WI38 (cell line): ENCODE results near the gene RER1.

Experiments used
- H3K4me3 ChIP-seq: 2 replicates; pipeline ENCODE4 v1.5.1; 2011; ENCODE audit warnings: low read depth, mild to moderate bottlenecking, control low read depth, low read length
- TF ChIP-seq, protein P1 (sequence below): IDR thresholded peaks from 2 replicates; pipeline ENCODE4 v1.5.1; 2012; ENCODE audit warnings: low read depth, mild to moderate bottlenecking, control low read depth, low read length

Gene RER1

DNA sequence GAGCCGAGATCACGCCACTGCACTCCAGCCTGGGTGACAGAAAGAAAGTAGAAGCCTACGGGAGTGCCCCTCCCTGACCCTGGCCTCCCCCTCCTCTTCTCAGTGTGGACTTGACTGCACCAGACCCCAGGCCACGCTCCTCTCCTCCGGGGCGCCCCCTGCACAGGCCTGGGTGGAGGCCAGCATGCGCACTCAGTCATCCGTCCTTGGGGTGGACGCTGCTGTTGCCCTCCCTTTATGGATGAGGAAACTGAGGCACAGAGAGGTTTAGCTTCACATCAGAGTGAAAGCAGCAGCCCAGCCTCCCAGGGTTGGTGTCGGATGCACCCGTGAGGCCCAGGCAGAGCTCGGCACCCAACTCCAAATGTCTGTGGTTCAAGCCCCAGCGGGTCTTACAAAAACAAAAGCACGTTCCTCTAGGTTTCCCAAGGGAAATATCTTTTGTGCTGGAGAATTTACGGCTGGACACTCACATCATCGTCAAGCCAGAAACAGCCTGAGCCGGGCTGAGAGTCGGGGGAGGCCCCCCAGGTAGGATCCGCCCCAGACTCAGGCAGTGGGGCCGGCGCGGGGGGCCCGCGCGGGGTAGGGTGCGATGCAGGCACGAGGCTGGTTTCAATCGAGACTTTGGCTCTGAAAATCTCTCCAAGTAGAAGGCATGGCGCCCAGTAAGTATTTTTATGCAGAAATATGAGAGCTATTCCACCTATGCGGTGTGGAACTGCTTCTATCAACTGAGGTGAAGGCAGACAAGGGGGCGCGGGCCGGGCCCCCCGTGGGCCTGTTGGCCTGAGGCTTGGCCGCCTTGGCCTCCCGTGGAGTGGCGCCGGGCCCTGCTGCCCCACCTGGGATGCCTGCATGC lies 36.9 kb upstream of the RER1 start:
- TF ChIP-seq, protein P1, sequence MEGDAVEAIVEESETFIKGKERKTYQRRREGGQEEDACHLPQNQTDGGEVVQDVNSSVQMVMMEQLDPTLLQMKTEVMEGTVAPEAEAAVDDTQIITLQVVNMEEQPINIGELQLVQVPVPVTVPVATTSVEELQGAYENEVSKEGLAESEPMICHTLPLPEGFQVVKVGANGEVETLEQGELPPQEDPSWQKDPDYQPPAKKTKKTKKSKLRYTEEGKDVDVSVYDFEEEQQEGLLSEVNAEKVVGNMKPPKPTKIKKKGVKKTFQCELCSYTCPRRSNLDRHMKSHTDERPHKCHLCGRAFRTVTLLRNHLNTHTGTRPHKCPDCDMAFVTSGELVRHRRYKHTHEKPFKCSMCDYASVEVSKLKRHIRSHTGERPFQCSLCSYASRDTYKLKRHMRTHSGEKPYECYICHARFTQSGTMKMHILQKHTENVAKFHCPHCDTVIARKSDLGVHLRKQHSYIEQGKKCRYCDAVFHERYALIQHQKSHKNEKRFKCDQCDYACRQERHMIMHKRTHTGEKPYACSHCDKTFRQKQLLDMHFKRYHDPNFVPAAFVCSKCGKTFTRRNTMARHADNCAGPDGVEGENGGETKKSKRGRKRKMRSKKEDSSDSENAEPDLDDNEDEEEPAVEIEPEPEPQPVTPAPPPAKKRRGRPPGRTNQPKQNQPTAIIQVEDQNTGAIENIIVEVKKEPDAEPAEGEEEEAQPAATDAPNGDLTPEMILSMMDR: no peak
- H3K4me3 ChIP-seq: no peak overlapping the region

DNA sequence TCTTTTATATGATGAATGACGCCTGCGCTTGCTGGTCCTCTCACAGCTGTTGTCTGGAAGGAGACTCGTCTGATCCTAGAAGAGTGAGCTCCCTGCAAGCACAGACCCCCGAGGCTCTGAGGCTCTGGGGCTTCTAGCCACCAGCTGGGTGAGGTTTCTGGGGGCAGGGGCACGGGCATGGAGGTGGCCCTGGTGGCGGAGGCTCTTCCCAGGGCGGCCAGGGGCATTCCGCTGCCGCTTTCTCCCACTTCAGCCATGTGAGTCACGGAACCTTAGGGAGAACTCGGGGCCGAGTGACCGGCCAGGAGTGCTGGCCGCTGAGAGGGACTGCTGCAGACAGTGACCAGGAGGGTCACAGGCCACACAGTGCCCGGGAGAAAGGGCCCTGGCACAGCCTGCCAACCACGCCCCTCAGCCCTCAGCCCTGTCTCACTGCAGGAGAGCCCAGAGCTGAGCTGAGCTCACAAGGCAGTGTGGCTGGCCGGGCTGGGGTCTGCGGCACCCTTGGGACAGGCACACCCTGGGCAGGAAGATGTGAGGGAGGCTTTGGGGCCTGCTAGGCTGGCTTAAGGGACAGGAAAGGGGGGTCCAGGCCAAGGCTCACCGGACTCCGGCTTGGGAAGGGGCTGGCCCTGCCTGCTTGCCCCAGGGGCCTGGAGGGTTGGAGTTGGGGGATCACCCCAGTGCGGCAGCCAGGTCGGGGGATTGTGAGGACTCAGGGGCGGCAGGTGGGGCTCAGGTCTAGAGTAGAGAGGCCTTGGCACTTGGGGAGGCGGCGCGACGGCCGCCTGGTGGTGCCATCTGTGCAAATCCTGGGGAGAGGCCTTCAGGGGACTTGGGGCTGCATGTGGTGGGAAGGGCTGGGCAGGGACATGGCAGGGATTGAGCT lies 36.0 kb upstream of the RER1 start:
- H3K4me3 ChIP-seq: no peak overlapping the region
- TF ChIP-seq, protein P1: no peak

GRCh38 chr1:2356401-2356800 lies 35.2 kb upstream of the RER1 start:
- TF ChIP-seq, protein P1: no peak
- no peak overlapping the region for H3K4me3 ChIP-seq

DNA sequence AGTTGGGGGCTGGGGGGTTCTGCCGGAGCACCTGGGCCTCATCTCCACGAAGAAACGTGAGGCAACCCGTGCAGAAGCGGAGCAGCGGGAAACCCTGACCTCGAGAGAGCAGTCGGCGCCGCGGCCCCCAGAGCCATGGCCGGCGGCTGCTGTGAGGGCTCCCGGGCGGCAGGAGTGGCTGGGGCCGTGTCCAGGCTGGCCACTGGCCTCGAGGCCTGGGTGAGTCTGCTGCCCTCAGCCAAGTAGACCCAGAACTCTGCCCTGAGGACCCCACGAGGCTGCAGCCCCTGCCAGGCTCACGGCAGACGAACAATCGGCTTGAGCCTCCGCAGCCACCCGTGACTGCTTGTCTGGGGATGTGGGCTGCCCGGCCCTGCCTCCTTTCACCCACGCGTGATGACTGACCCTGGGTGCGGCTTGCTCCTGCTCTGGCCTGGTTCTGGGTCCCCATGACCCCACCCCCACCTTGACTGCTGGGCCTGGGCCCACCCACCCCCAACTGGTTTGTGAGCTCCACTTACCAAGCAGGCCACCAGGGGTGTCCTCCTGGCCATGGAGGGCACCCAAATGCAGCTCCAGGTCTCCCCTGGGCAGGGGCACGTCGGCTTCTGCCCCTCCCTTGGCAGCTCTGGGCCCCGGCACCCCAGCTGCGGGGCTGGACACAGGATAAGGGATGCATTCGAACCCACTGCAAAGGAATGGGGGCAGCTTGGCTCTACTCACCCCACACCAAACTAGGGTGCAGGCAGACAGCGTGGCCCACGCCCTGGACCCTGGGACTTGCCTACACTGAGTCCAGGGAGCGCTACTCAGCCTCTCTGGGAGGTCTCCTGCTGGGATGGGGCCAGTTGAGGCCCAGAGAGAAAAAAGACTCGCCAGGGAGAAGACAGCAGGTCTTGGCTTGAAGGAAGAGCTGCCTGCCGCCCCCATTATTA lies 34.5 kb upstream of the RER1 start:
- TF ChIP-seq, protein P1: no peak

GRCh38 chr1:2358072-2358471 lies 33.6 kb upstream of the RER1 start:
- TF ChIP-seq, protein P1: no peak
- H3K4me3 ChIP-seq: no peak overlapping the region

More for the DNA sequence above, 34.5 kb upstream of the RER1 start:
- no peak overlapping the region for H3K4me3 ChIP-seq

- TF ChIP-seq, protein P1: no peak
- H3K4me3 ChIP-seq: no peak overlapping the region
Measured at GRCh38 chr1:2358651-2359640, 32.7 kb upstream of the RER1 start.
